ENCODE measurements around the gene NELL2.

DNA sequence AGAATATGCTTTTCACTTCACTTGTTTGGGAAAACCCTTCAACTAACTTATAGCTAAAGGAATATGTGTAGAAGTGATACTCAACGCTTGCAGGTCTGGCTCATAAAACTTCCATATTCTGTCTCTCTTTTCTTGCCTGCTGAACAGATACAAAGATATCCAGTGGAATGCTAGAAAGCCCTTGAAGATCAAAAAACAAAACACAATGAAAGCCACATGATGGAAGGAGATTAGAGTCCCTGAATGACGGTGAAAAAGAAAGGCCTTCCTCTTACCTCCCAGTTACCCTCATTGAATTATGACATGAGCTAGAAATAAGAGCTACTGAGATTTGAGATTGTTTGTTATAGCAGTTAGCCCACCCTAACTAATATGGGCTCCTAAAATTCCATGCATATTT, 28.2 kb upstream of the NELL2 start:
- no peak for TF ChIP-seq ZNF70 (CRISPR knock-in tag; IDR thresholded peaks at IDR 0.05)
- TF ChIP-seq, protein P1, sequence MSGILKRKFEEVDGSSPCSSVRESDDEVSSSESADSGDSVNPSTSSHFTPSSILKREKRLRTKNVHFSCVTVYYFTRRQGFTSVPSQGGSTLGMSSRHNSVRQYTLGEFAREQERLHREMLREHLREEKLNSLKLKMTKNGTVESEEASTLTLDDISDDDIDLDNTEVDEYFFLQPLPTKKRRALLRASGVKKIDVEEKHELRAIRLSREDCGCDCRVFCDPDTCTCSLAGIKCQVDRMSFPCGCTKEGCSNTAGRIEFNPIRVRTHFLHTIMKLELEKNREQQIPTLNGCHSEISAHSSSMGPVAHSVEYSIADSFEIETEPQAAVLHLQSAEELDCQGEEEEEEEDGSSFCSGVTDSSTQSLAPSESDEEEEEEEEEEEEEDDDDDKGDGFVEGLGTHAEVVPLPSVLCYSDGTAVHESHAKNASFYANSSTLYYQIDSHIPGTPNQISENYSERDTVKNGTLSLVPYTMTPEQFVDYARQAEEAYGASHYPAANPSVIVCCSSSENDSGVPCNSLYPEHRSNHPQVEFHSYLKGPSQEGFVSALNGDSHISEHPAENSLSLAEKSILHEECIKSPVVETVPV (CRISPR knock-in tag; IDR thresholded peaks at IDR 0.05), result no peak
- TF ChIP-seq, protein P2, sequence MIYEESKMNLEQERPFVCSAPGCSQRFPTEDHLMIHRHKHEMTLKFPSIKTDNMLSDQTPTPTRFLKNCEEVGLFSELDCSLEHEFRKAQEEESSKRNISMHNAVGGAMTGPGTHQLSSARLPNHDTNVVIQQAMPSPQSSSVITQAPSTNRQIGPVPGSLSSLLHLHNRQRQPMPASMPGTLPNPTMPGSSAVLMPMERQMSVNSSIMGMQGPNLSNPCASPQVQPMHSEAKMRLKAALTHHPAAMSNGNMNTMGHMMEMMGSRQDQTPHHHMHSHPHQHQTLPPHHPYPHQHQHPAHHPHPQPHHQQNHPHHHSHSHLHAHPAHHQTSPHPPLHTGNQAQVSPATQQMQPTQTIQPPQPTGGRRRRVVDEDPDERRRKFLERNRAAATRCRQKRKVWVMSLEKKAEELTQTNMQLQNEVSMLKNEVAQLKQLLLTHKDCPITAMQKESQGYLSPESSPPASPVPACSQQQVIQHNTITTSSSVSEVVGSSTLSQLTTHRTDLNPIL (CRISPR knock-in tag; IDR thresholded peaks at IDR 0.05; ENCODE audit: low read depth), result no peak
- TF ChIP-seq, protein P3, sequence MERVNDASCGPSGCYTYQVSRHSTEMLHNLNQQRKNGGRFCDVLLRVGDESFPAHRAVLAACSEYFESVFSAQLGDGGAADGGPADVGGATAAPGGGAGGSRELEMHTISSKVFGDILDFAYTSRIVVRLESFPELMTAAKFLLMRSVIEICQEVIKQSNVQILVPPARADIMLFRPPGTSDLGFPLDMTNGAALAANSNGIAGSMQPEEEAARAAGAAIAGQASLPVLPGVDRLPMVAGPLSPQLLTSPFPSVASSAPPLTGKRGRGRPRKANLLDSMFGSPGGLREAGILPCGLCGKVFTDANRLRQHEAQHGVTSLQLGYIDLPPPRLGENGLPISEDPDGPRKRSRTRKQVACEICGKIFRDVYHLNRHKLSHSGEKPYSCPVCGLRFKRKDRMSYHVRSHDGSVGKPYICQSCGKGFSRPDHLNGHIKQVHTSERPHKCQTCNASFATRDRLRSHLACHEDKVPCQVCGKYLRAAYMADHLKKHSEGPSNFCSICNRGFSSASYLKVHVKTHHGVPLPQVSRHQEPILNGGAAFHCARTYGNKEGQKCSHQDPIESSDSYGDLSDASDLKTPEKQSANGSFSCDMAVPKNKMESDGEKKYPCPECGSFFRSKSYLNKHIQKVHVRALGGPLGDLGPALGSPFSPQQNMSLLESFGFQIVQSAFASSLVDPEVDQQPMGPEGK (CRISPR knock-in tag; IDR thresholded peaks at IDR 0.05; ENCODE audit: borderline replicate concordance), result no peak
- TF ChIP-seq POU6F1 (CRISPR knock-in tag; IDR thresholded peaks at IDR 0.05; ENCODE audit: borderline replicate concordance, low read depth), result no peak
- no peak for TF ChIP-seq TCF4 (CRISPR knock-in tag; IDR thresholded peaks at IDR 0.05; ENCODE audit: borderline replicate concordance)
- no peak for TF ChIP-seq ESRRG (CRISPR knock-in tag; IDR thresholded peaks at IDR 0.05)
- no peak for TF ChIP-seq GLIS3 (CRISPR knock-in tag; IDR thresholded peaks at IDR 0.05)
- no peak for TF ChIP-seq TSHZ2 (CRISPR knock-in tag; IDR thresholded peaks at IDR 0.05)

Data from SK-N-SH treated with all-trans-retinoic acid at 6 μM for 48 hours (cell line).